Esophagus squamous epithelium (tissue), 5 donors: ENCODE data around the gene ADAM12. TPM values are rescaled to one million over a fixed set of nuclear protein-coding genes. Genes with fewer than 3 reads are reported as not detected.

ENCODE experiments used
- DNase-seq: peaks from one replicate; lab custom pipeline; 2025; lab: John Stamatoyannopoulos, UW
- H3K27ac ChIP-seq, 4 donors: fragments of 200-600 bp; sonication (generic); one replicate each; pipeline ENCODE4 v1.5.1; 2016 to 2019; ENCODE audit warnings: mild to moderate bottlenecking in 1 of 4
- H3K27me3 ChIP-seq, 4 donors: fragments of 200-600 bp; sonication (generic); 1 replicate in 3 of 4; 2 replicates in 1 of 4; pipeline versions ENCODE4 v1.5.1 to v1.6.0; 2017 to 2021; ENCODE audit warnings: antibody characterized with exemption in 1 of 4
- H3K36me3 ChIP-seq, 3 donors: fragments of 200-600 bp; sonication (generic); one replicate each; pipeline ENCODE4 v1.5.1; 2016 to 2019
- H3K4me1 ChIP-seq, 3 donors: fragments of 200-600 bp; sonication (generic); one replicate each; pipeline ENCODE4 v1.5.1; 2017 to 2019
- H3K4me3 ChIP-seq, 4 donors: fragments of 200-600 bp; sonication (generic); 1 replicate in 3 of 4; 2 replicates in 1 of 4; pipeline ENCODE4 v1.5.1; 2016 to 2019; ENCODE audit warnings: mild to moderate bottlenecking in 2 of 4, moderate library complexity in 1 of 4
- H3K9me3 ChIP-seq, 3 donors: fragments of 200-600 bp; sonication (generic); one replicate each; pipeline ENCODE4 v1.5.1; 2016 to 2019
- POLR2A ChIP-seq, 4 donors: fragments of 450-650 bp; IDR thresholded peaks; one replicate each; pipeline ENCODE4 v1.6.1; 2017; ENCODE audit warnings: antibody characterized with exemption in 4 of 4, mild to moderate bottlenecking in 4 of 4, moderate library complexity in 3 of 4
- WGBS, 2 donors: methylation state at CpG; one replicate each; pipeline ENCODE4 v1.1.5; 2018; 5-methylcytosine and 5-hydroxymethylcytosine counted together
- intact Hi-C: fragments of 100-400 bp; cut with DNase I; formaldehyde crosslinking; loops from one replicate; pipeline ENCODE4 v1.15.0; 2022
- total RNA-seq, 4 donors: library from RNA; depleted of rRNA; stranded (reverse); fragments of >200 nt; gene quantifications; one replicate each; pipeline ENCODE4 v1.1.0, GENCODE V29; 2016
- TF ChIP-seq, protein P1 (sequence below), 6 experiments: fragments of 450-650 bp in 4 of 6; fragments of 200-600 bp in 2 of 6; sonication (generic) in 2 of 6; IDR thresholded peaks; one replicate each; pipeline ENCODE4 v1.5.1; 2016 to 2019; ENCODE audit warnings: antibody characterized with exemption in 6 of 6, mild to moderate bottlenecking in 4 of 6, moderate library complexity in 4 of 6
- donor health status: DM: yes; HTN: yes; CAD: no.

Gene ADAM12
- total RNA-seq, 4 donors from 2014 or later = 0.57 to 1.1 (median 0.76) TPM; not detected in 1

DNA sequence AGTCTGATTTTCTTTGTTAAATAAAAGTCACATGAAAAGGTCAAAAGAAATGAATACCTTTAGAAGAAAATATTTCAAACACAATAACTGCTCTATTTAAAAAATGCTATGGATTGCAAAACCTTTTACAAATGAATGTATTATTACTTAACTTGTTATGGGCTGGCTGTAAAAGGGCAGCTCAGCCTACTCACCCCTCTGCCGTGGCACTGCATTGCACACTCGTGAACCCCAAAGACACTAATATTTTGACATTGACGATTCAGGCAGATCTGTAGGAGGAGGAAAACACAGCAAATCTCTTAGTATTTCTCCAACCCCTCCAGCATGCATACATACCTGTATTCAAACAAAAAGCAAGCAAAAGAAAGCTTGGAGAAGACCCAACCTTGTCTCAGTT, 342.4 kb downstream of the ADAM12 start:
- H3K4me1 ChIP-seq = peaks cover 0 to 25% (median 5%) of the 10 kb centered on the region in 3 donors
- H3K27ac ChIP-seq = no peak overlapping the region
- TF ChIP-seq, protein P1, sequence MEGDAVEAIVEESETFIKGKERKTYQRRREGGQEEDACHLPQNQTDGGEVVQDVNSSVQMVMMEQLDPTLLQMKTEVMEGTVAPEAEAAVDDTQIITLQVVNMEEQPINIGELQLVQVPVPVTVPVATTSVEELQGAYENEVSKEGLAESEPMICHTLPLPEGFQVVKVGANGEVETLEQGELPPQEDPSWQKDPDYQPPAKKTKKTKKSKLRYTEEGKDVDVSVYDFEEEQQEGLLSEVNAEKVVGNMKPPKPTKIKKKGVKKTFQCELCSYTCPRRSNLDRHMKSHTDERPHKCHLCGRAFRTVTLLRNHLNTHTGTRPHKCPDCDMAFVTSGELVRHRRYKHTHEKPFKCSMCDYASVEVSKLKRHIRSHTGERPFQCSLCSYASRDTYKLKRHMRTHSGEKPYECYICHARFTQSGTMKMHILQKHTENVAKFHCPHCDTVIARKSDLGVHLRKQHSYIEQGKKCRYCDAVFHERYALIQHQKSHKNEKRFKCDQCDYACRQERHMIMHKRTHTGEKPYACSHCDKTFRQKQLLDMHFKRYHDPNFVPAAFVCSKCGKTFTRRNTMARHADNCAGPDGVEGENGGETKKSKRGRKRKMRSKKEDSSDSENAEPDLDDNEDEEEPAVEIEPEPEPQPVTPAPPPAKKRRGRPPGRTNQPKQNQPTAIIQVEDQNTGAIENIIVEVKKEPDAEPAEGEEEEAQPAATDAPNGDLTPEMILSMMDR (IDR thresholded peaks at IDR 0.05) = no peak
- TF ChIP-seq POLR2A (IDR thresholded peaks at IDR 0.05) = no peak
- no peaks in the 10 kb centered on the region for H3K27me3 ChIP-seq
- H3K9me3 ChIP-seq = no peaks in the 10 kb centered on the region
- no peaks in the 10 kb centered on the region for H3K36me3 ChIP-seq
- no peak for DNase-seq
- intact Hi-C loops = no loop called here
- H3K4me3 ChIP-seq = no peak overlapping the region
- 70 to 91% methylated on average over 3 of the region's 3 CpGs for WGBS, 2 donors

DNA sequence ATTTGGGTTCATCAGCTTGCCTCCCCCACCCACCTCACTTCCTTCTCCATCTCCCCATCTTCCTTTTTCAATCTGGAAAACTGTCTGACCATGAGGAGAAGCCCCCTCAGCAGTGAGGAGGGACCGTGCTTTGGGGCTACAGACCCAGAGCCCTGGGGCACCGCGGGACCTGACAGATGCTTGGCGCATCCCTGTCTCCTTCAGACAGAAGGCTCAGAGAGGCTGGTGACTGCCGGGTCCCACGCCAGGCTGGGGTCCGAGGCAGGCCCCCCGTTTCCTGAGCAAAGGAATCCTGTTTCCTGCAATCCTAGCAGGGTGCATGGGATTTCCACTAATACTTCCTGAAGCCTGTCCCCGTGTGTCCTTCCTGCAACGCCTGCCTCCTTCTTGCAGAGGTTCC, 344.9 kb downstream of the ADAM12 start:
- no peak overlapping the region for H3K4me3 ChIP-seq
- 92 to 100% methylated on average over 2 to 4 of the region's 10 CpGs for WGBS, 2 donors
- TF ChIP-seq POLR2A (IDR thresholded peaks at IDR 0.05) = no peak
- TF ChIP-seq, protein P1 (IDR thresholded peaks at IDR 0.05) = no peak
- intact Hi-C loops = no loop called here
- no peak for DNase-seq
- no peaks in the 10 kb centered on the region for H3K9me3 ChIP-seq
- no peak overlapping the region for H3K27ac ChIP-seq
- no peaks in the 10 kb centered on the region for H3K27me3 ChIP-seq
- H3K4me1 ChIP-seq = peaks cover 0 to 19% (median 5%) of the 10 kb centered on the region in 3 donors
- H3K36me3 ChIP-seq = no peaks in the 10 kb centered on the region

DNA sequence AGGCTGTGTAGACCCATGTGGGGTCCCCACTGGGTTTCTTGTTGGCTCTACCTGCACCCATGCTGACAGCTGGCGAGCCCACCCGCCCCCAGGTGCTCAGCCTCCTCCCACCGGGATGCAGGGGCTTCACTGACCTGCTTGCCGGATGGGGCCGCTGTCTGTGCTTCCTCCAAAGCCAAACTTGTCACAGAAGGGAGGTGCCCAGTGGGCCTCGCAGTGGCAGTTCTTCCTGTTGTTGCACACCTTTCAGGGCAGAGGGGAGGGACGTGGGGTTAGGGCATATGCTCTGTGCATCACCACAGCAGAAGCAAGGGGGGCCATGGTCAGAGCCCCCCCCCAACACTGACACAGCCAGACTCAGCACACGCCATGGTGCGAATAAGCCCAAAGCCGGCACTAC, 345.4 kb downstream of the ADAM12 start:
- TF ChIP-seq, protein P1 (IDR thresholded peaks at IDR 0.05) = no peak
- no peak for TF ChIP-seq POLR2A (IDR thresholded peaks at IDR 0.05)
- Histone ChIP-seq H3K27ac (no peak overlapping the region), H3K4me1 (peaks cover 0 to 19% (median 5%) of the 10 kb centered on the region in 3 donors), H3K9me3 (no peaks in the 10 kb centered on the region), H3K36me3 (no peaks in the 10 kb centered on the region), H3K4me3 (no peak overlapping the region), H3K27me3 (no peaks in the 10 kb centered on the region)
- DNase-seq = no peak
- 90% methylated on average over 2 of the region's 10 CpGs; no CpG with 5 or more reads in 1 of the 2 donors for WGBS, 2 donors
- intact Hi-C loops = no loop called here

DNA sequence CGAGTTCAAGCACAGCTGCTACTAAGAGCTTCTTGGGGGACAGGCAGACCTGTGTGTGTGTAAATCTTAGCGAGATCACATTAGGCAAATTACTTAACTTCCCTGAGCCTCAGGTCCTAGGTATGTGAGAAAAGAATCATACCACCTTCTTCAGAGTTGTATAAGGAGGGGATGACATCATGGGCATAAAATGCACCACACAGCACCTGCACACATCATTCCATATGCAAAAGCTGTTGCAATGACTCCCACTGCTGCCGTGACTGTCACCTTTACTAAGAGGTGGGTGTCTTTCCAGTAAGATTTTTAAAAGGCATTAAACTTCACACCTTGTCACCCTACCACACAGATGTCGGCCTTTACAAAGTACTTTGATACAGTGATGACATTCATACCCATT, 345.9 kb downstream of the ADAM12 start:
- intact Hi-C loops = no loop called here
- peaks cover 0 to 19% (median 5%) of the 10 kb centered on the region in 3 donors for H3K4me1 ChIP-seq
- H3K27ac ChIP-seq = peak overlapping the region in 2 of 4 donors; percentile 54 to 58
- H3K36me3 ChIP-seq = no peaks in the 10 kb centered on the region
- H3K27me3 ChIP-seq = no peaks in the 10 kb centered on the region
- H3K9me3 ChIP-seq = no peaks in the 10 kb centered on the region
- DNase-seq = no peak
- whole genome bisulfite sequencing, 2 donors = 44 to 80% methylated on average over 2 to 4 of the region's 4 CpGs
- no peak for TF ChIP-seq POLR2A (IDR thresholded peaks at IDR 0.05)
- TF ChIP-seq, protein P1 (IDR thresholded peaks at IDR 0.05) = no peak
- H3K4me3 ChIP-seq = peak overlapping the region in 1 of 4 donors; percentile 40

DNA sequence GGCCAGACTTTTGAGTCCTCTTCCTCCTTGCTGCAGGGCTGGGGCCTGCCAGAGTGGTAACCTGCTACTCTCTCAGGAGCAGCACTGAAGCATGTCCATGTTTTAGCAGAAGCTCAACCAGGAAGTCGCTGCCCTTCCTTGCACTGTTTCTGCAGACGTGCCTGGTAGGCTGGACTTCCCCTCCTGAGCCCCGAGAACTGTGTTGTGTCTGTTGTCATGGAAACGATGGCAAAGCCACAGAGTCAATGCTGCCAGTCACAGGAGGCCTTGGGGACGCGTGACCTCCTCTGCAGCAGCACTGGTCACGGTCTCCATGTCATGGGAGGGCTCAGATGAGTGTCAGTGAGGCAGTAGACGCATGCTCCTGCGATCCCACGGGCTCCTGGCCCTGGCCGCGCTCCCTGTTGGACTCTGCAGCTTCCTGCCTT, 346.5 kb downstream of the ADAM12 start:
- intact Hi-C loops = no loop called here
- 36 to 40% methylated on average over 2 to 5 of the region's 12 CpGs for WGBS, 2 donors
- H3K9me3 ChIP-seq = no peaks in the 10 kb centered on the region
- H3K36me3 ChIP-seq = no peaks in the 10 kb centered on the region
- peak in 1 of 4 donors; percentile 33 for TF ChIP-seq POLR2A (IDR thresholded peaks at IDR 0.05)
- TF ChIP-seq, protein P1 (IDR thresholded peaks at IDR 0.05) = no peak
- H3K4me1 ChIP-seq = peaks cover 0 to 19% (median 5%) of the 10 kb centered on the region in 3 donors
- no peaks in the 10 kb centered on the region for H3K27me3 ChIP-seq
- peak overlapping the region in 1 of 4 donors; percentile 40 for H3K4me3 ChIP-seq
- H3K27ac ChIP-seq = peak overlapping the region in 2 of 4 donors; percentile 54 to 58
- DNase-seq = peak; percentile 68
